ENCODE measurements around the gene DNMT3L. TPM values are rescaled to one million over a fixed set of nuclear protein-coding genes. Genes with fewer than 3 reads are reported as not detected.
"Not testable (repeated sequence)": the region's sequence is repeated elsewhere in the genome, so short reads cannot be mapped to it uniquely, and the experiment has no call there.

The DNMT3L gene
- total RNA-seq, 1 donor from 2014 or later, result not detected

DNA sequence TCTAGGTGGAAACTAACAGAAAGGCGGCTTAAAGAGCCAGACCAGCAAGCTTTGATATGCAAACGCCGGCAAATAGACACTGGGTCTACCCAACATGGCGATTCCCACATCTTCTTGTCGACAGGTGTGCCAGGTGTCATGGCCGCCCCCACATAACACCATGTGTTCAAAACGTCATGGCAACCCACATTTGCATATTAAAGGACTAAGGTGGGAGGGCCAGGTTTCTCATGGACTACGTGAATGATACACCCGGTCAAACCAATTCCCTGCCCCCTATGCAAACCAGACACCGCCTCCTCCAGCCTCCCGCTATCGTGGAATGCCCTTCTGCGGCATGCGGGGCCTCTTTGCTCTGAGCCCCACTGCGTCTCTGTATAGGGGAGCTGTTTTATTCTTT lies 62.2 kb downstream of the DNMT3L start:
- H3K27ac ChIP-seq, result no peak overlapping the region

DNA sequence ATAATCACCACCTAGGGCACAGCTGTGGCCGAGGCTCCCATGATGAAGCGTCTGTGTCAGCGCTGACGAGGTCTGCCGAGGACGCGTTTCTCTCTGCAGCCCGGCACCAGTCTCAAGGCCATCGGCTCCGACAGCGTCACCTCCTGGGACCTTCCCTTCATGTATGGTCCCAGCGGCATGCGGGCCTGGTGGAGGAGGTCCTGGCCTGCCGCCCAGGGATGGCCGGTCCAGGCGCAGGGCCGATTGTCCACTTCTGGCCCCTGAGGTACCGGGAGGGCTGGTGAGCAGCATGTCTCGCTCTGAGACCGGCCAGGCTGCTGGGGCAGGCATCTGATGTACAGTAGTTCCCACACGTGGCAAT lies 64.6 kb downstream of the DNMT3L start:
- DNase-seq (ENCODE audit: low spot score in 2 of 2); intact Hi-C loops (cut with DNase I); H3K27ac ChIP-seq: not testable (repeated sequence)

More for the DNA sequence above, 62.2 kb downstream of the DNMT3L start:
- no peaks in the 10 kb centered on the region for H3K27me3 ChIP-seq
- no peak for DNase-seq (ENCODE audit: low spot score in 2 of 2)
- intact Hi-C loops (cut with DNase I), result no loop called here
- TF ChIP-seq, protein P1, sequence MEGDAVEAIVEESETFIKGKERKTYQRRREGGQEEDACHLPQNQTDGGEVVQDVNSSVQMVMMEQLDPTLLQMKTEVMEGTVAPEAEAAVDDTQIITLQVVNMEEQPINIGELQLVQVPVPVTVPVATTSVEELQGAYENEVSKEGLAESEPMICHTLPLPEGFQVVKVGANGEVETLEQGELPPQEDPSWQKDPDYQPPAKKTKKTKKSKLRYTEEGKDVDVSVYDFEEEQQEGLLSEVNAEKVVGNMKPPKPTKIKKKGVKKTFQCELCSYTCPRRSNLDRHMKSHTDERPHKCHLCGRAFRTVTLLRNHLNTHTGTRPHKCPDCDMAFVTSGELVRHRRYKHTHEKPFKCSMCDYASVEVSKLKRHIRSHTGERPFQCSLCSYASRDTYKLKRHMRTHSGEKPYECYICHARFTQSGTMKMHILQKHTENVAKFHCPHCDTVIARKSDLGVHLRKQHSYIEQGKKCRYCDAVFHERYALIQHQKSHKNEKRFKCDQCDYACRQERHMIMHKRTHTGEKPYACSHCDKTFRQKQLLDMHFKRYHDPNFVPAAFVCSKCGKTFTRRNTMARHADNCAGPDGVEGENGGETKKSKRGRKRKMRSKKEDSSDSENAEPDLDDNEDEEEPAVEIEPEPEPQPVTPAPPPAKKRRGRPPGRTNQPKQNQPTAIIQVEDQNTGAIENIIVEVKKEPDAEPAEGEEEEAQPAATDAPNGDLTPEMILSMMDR (IDR thresholded peaks at IDR 0.05), result no peak
- no peaks in the 10 kb centered on the region for H3K4me1 ChIP-seq
- H3K9me3 ChIP-seq, result no peaks in the 10 kb centered on the region
- no peak overlapping the region for H3K4me3 ChIP-seq
- H3K36me3 ChIP-seq, result no peaks in the 10 kb centered on the region

More for the DNA sequence above, 64.6 kb downstream of the DNMT3L start:
- not testable (repeated sequence) for H3K4me1 ChIP-seq, H3K36me3 ChIP-seq, H3K4me3 ChIP-seq, H3K9me3 ChIP-seq, H3K27me3 ChIP-seq

Other genes starting within 250 kb of the DNMT3L start
- 7.9 TPM for gene TRAPPC10, start 249.6 kb downstream of the DNMT3L start, total RNA-seq
- gene PWP2, start 154.5 kb downstream of the DNMT3L start, total RNA-seq, result 2.7 TPM
- gene GATD3, start 128.2 kb downstream of the DNMT3L start, total RNA-seq, result not detected
- not detected for gene ICOSLG, start 21.0 kb downstream of the DNMT3L start, total RNA-seq
- 0.75 TPM for gene AIRE, start 24.0 kb upstream of the DNMT3L start, total RNA-seq
- gene PFKL, start 38.2 kb upstream of the DNMT3L start, total RNA-seq, result 153 TPM
- 68.5 TPM for gene CFAP410, start 77.5 kb upstream of the DNMT3L start, total RNA-seq
- gene TRPM2, start 91.7 kb upstream of the DNMT3L start, total RNA-seq, result 0.43 TPM
- gene LRRC3, start 193.6 kb upstream of the DNMT3L start, total RNA-seq, result 2.2 TPM

All from ascending aorta (tissue), 2 donors.